Neural progenitor cell (in vitro differentiated cells): ENCODE results near the gene NUDT3. TPM values are rescaled to one million over a fixed set of nuclear protein-coding genes. Genes with fewer than 3 reads are reported as not detected.
"Not testable (repeated sequence)": the region's sequence is repeated elsewhere in the genome, so short reads cannot be mapped to it uniquely, and the experiment has no call there.

Experiments used
- DNase-seq: peaks from one replicate; pipeline ENCODE4 v3.0.0-alpha.2; 2016; ENCODE audit warnings: low spot score
- H2AFZ ChIP-seq: fragments of 200-600 bp; sonication (generic); replicated peaks from 2 replicates; pipeline ENCODE4 v1.6.1; 2016; ENCODE audit warnings: antibody characterized with exemption
- H3F3A ChIP-seq: fragments of 200-600 bp; sonication (generic); 2 replicates; pipeline ENCODE4 v1.6.1; 2016; ENCODE audit warnings: antibody characterized with exemption, low read depth
- H3K27ac ChIP-seq: fragments of 200-600 bp; sonication (generic); 2 replicates; pipeline ENCODE4 v1.5.1; 2016; ENCODE audit warnings: mild to moderate bottlenecking
- H3K27me3 ChIP-seq: fragments of 200-600 bp; sonication (generic); 2 replicates; pipeline ENCODE4 v1.6.1; 2016; ENCODE audit warnings: mild to moderate bottlenecking, moderate library complexity
- H3K36me3 ChIP-seq: fragments of 200-600 bp; sonication (generic); 2 replicates; pipeline ENCODE4 v1.5.1; 2016
- H3K4me1 ChIP-seq: fragments of 200-600 bp; sonication (generic); 2 replicates; pipeline ENCODE4 v1.6.1; 2016; ENCODE audit warnings: mixed run types
- H3K4me2 ChIP-seq: fragments of 200-600 bp; sonication (generic); 2 replicates; pipeline ENCODE4 v1.6.1; 2016
- H3K4me3 ChIP-seq: fragments of 200-600 bp; sonication (generic); 2 replicates; pipeline ENCODE4 v1.5.1; 2016
- H3K79me2 ChIP-seq: fragments of 200-600 bp; sonication (generic); 2 replicates; pipeline ENCODE4 v1.6.1; 2016; ENCODE audit warnings: low read depth
- H3K9ac ChIP-seq: fragments of 200-600 bp; sonication (generic); 2 replicates; pipeline ENCODE4 v1.6.1; 2016
- H3K9me3 ChIP-seq: fragments of 200-600 bp; sonication (generic); 2 replicates; pipeline ENCODE4 v1.5.1; 2016; ENCODE audit warnings: low read depth
- H4K20me1 ChIP-seq: fragments of 200-600 bp; sonication (generic); 2 replicates; pipeline ENCODE4 v1.6.1; 2016; ENCODE audit warnings: low read depth
- H3K27ac Mint-ChIP-seq: 3 replicates; pipeline ENCODE4 v1.8.0; 2021; ENCODE audit warnings: mixed read lengths
- H3K27me3 Mint-ChIP-seq: 2 replicates; pipeline ENCODE4 v1.8.0; 2022; ENCODE audit warnings: low read depth, mild to moderate bottlenecking, inconsistent platforms, moderate library complexity, mixed read lengths; ENCODE audit not compliant: insufficient read depth
- H3K36me3 Mint-ChIP-seq: 3 replicates; pipeline ENCODE4 v1.8.0; 2021; ENCODE audit warnings: mixed read lengths
- H3K4me1 Mint-ChIP-seq: 3 replicates; pipeline ENCODE4 v1.8.0; 2021; ENCODE audit warnings: mixed read lengths
- H3K4me3 Mint-ChIP-seq: 3 replicates; pipeline ENCODE4 v1.8.0; 2021; ENCODE audit warnings: mild to moderate bottlenecking, moderate library complexity, mixed read lengths
- H3K9me3 Mint-ChIP-seq: 3 replicates; pipeline ENCODE4 v1.8.0; 2020; ENCODE audit warnings: mixed read lengths
- EZH2 ChIP-seq: fragments of 200-600 bp; sonication (generic); IDR thresholded peaks from 2 replicates; pipeline ENCODE4 v1.6.1; 2017; ENCODE audit warnings: antibody characterized with exemption, mild to moderate bottlenecking, moderate library complexity
- EZH2phosphoT487 ChIP-seq: fragments of 200-600 bp; sonication (generic); IDR thresholded peaks from 2 replicates; pipeline ENCODE4 v1.6.1; 2017; ENCODE audit warnings: antibody characterized with exemption
- total RNA-seq: library from RNA; depleted of rRNA; stranded (reverse); fragments of >200 nt; gene quantifications from 2 replicates; pipeline ENCODE4 v1.2.3, GENCODE V29; 2015; ENCODE audit warnings: low replicate concordance
- TF ChIP-seq, protein P1 (sequence below): fragments of 200-600 bp; sonication (generic); IDR thresholded peaks from 2 replicates; pipeline ENCODE4 v1.5.1; 2017; ENCODE audit warnings: antibody characterized with exemption, mild to moderate bottlenecking

NUDT3 gene
- total RNA-seq, 1 donor from 2014 or later: 35.7 TPM

DNA sequence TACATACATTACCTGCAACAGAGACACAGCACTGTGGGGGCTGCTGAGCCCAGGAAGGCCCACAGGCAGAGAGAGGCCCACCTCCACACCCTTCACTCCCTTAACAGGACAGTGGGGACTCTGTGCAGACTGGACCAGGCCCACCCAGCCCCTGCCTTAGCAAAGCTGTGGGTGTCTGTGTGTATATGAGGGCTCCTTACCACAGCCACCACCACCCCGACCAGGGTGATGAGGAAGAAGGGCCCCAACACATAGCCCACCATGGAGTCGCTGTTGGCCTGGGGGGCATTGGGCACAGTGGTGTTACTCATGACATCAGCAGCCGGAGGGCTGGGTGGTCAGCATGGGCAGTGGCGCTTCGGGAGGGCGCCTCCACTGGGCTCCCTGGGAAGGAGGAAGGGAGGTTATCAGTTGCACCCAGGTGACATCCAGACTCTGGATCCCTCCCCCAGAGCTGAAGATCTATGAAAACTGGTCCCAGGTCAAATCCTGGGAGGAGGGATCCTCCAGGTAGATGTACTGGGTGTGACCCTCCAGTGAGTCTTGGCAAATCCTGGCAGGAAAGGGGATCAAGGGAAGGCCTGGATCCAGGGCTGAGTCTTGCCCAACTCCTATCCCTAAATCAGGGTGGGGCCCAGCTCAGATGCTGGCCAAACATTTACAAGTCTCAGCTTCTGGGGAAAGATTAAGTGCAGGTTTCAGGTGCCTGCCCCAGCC, 144.8 kb downstream of the NUDT3 start:
- Histone ChIP-seq H3K4me2 (peak overlapping the region; percentile 94), H3F3A (peaks cover 54% of the 10 kb centered on the region), H4K20me1 (peaks cover 59% of the 10 kb centered on the region), H3K36me3 (no peaks in the 10 kb centered on the region), H3K4me1 (no peaks in the 10 kb centered on the region), H3K79me2 (peaks cover 12% of the 10 kb centered on the region), H3K27me3 (no peaks in the 10 kb centered on the region), H3K27ac (peak overlapping the region; percentile 63), H2AFZ (no peak overlapping the region), H3K9me3 (no peaks in the 10 kb centered on the region), H3K9ac (no peak overlapping the region), H3K4me3 (no peak overlapping the region)
- DNase-seq: no peak
- H3K27ac Mint-ChIP-seq: peak overlapping the region; percentile 66
- TF ChIP-seq, protein P1, sequence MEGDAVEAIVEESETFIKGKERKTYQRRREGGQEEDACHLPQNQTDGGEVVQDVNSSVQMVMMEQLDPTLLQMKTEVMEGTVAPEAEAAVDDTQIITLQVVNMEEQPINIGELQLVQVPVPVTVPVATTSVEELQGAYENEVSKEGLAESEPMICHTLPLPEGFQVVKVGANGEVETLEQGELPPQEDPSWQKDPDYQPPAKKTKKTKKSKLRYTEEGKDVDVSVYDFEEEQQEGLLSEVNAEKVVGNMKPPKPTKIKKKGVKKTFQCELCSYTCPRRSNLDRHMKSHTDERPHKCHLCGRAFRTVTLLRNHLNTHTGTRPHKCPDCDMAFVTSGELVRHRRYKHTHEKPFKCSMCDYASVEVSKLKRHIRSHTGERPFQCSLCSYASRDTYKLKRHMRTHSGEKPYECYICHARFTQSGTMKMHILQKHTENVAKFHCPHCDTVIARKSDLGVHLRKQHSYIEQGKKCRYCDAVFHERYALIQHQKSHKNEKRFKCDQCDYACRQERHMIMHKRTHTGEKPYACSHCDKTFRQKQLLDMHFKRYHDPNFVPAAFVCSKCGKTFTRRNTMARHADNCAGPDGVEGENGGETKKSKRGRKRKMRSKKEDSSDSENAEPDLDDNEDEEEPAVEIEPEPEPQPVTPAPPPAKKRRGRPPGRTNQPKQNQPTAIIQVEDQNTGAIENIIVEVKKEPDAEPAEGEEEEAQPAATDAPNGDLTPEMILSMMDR: no peak
- TF ChIP-seq EZH2: no peak
- no peak for TF ChIP-seq EZH2phosphoT487
- H3K36me3 Mint-ChIP-seq: peaks cover 13% of the 10 kb centered on the region
- H3K4me3 Mint-ChIP-seq: peak overlapping the region; percentile 91
- H3K9me3 Mint-ChIP-seq: no peaks in the 10 kb centered on the region
- H3K27me3 Mint-ChIP-seq: peaks cover 12% of the 10 kb centered on the region
- H3K4me1 Mint-ChIP-seq: peaks cover 37% of the 10 kb centered on the region

DNA sequence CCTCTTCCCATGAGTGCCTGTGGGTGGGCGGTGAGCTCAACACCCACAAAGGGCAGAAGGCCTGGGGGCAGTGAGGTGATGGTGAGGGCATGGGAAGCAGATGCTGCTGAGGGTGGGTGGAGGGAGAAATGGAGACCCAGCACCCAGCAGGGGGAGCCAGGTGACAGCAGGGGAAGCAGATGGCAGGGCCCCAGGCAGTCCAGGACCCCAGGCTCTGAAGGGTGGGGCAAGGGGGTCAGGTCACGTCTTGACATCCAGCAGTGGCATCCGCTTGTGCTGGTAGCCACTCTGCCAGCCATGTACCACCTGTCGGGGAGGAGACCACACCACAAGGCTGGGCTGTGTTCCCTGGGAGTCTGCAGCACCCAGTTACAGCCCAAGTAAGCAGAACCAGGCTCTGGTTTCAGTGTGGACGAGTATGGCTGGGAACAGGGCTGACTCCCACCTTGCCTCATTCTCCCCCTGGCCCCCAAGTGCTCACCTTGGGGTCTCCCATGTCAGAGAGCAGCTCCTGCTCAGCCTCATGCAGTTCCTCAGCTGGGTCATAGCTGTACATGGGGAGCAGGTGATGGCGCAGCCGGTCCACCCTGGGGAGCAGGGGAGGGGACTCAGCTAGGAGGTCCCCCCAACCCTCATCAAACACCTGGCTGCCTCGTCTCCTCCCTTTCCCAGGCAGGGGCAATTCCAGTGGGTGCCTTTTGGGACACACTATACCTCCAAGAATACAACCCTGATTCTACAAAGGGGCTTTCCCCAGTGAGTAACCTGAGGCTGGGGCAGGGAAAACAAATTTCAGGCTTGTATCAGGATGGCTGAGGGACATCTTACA, 145.7 kb downstream of the NUDT3 start:
- Mint-ChIP-seq H3K4me3 (peak overlapping the region; percentile 72), H3K27me3 (peaks cover 12% of the 10 kb centered on the region), H3K27ac (no peak overlapping the region), H3K9me3 (no peaks in the 10 kb centered on the region), H3K4me1 (peaks cover 44% of the 10 kb centered on the region), H3K36me3 (peaks cover 19% of the 10 kb centered on the region)
- H3K4me1 ChIP-seq: no peaks in the 10 kb centered on the region
- H3K79me2 ChIP-seq: peaks cover 20% of the 10 kb centered on the region
- peak overlapping the region; percentile 63 for H3K27ac ChIP-seq
- no peaks in the 10 kb centered on the region for H3K27me3 ChIP-seq
- H3K9ac ChIP-seq: no peak overlapping the region
- H3K4me2 ChIP-seq: no peak overlapping the region
- peaks cover 5% of the 10 kb centered on the region for H3K36me3 ChIP-seq
- DNase-seq: peak; percentile 49
- H3K4me3 ChIP-seq: no peak overlapping the region
- H3F3A ChIP-seq: peaks cover 63% of the 10 kb centered on the region
- TF ChIP-seq EZH2: no peak
- TF ChIP-seq, protein P1: peak; percentile 44
- no peaks in the 10 kb centered on the region for H3K9me3 ChIP-seq
- no peak overlapping the region for H2AFZ ChIP-seq
- peaks cover 68% of the 10 kb centered on the region for H4K20me1 ChIP-seq

DNA sequence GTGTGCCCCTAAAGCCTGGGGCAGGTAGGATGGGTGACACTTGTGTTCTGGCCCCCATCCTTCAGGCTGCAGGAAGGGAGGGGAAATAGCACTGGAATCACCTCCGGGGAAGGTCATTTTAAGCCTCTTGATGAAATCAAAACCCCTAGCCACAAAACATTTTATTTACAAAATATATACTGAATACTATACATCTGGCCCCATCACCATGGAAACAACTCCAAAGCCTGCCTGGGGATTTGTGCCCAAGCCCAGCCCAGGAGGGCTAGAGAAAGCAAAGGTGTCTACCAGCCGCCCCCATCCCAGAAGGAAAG, 146.3 kb downstream of the NUDT3 start:
- Mint-ChIP-seq H3K4me3 (peak overlapping the region; percentile 65), H3K27me3 (peaks cover 12% of the 10 kb centered on the region), H3K27ac (no peak overlapping the region), H3K4me1 (peaks cover 50% of the 10 kb centered on the region), H3K9me3 (no peaks in the 10 kb centered on the region), H3K36me3 (peaks cover 23% of the 10 kb centered on the region)
- Histone ChIP-seq H3F3A (peaks cover 69% of the 10 kb centered on the region), H3K27me3 (no peaks in the 10 kb centered on the region), H3K9ac (no peak overlapping the region), H3K9me3 (no peaks in the 10 kb centered on the region), H3K4me2 (no peak overlapping the region), H4K20me1 (peaks cover 73% of the 10 kb centered on the region), H3K4me3 (no peak overlapping the region), H3K79me2 (peaks cover 26% of the 10 kb centered on the region), H2AFZ (no peak overlapping the region), H3K36me3 (peaks cover 7% of the 10 kb centered on the region), H3K4me1 (peaks cover 3% of the 10 kb centered on the region), H3K27ac (no peak overlapping the region)
- no peak for DNase-seq
- TF ChIP-seq, protein P1: no peak
- TF ChIP-seq EZH2 (no peak), EZH2phosphoT487 (no peak)

DNA sequence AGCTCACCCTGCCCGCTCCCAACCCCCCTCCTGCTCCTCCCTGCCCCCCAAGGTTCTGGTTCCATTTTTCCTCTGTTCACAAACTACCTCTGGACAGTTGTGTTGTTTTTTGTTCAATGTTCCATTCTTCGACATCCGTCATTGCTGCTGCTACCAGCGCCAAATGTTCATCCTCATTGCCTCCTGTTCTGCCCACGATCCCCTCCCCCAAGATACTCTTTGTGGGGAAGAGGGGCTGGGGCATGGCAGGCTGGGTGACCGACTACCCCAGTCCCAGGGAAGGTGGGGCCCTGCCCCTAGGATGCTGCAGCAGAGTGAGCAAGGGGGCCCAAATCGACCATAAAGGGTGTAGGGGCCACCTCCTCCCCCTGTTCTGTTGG, 146.7 kb downstream of the NUDT3 start:
- DNase-seq, H3K27me3 ChIP-seq, H3K4me2 ChIP-seq, H3K4me3 Mint-ChIP-seq, H3K27ac Mint-ChIP-seq, H3K9me3 Mint-ChIP-seq, H3K4me3 ChIP-seq, H3K4me1 ChIP-seq, H2AFZ ChIP-seq, H3K9ac ChIP-seq, H3K27ac ChIP-seq, H3K9me3 ChIP-seq: not testable (repeated sequence)
- H3K4me1 Mint-ChIP-seq: peaks cover 53% of the 10 kb centered on the region
- H3K36me3 Mint-ChIP-seq: peaks cover 27% of the 10 kb centered on the region
- H3K27me3 Mint-ChIP-seq: peaks cover 10% of the 10 kb centered on the region
- Histone ChIP-seq H4K20me1 (peaks cover 78% of the 10 kb centered on the region), H3K36me3 (peaks cover 11% of the 10 kb centered on the region), H3F3A (peaks cover 73% of the 10 kb centered on the region), H3K79me2 (peaks cover 30% of the 10 kb centered on the region)

DNA sequence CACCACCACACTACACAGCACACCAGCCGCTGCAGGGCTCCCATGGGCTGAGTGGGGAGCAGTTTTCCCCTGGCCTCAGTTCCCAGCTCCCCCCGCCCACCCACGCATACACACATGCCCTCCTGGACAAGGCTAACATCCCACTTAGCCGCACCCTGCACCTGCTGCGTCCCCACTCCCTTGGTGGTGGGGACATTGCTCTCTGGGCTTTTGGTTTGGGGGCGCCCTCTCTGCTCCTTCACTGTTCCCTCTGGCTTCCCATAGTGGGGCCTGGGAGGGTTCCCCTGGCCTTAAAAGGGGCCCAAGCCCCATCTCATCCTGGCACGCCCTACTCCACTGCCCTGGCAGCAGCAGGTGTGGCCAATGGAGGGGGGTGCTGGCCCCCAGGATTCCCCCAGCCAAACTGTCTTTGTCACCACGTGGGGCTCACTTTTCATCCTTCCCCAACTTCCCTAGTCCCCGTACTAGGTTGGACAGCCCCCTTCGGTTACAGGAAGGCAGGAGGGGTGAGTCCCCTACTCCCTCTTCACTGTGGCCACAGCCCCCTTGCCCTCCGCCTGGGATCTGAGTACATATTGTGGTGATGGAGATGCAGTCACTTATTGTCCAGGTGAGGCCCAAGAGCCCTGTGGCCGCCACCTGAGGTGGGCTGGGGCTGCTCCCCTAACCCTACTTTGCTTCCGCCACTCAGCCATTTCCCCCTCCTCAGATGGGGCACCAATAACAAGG, 147.3 kb downstream of the NUDT3 start:
- Histone ChIP-seq H3K27ac (peak overlapping the region; percentile 75), H4K20me1 (peaks cover 84% of the 10 kb centered on the region), H3K4me1 (peaks cover 12% of the 10 kb centered on the region), H3F3A (peaks cover 79% of the 10 kb centered on the region), H3K79me2 (peaks cover 36% of the 10 kb centered on the region), H3K36me3 (peaks cover 11% of the 10 kb centered on the region)
- H2AFZ ChIP-seq, DNase-seq, H3K4me2 ChIP-seq, H3K9me3 ChIP-seq, H3K9ac ChIP-seq, H3K9me3 Mint-ChIP-seq, H3K27me3 Mint-ChIP-seq, H3K27ac Mint-ChIP-seq, H3K4me3 Mint-ChIP-seq, H3K4me3 ChIP-seq, H3K27me3 ChIP-seq: not testable (repeated sequence)
- Mint-ChIP-seq H3K36me3 (peaks cover 27% of the 10 kb centered on the region), H3K4me1 (peaks cover 54% of the 10 kb centered on the region)
